ENCODE measurements around the gene SLC25A34.

Gene SLC25A34

GRCh38 chr1:15714406-15715136 is 21.5 kb upstream of the SLC25A34 start:
- no peak for DNase-seq (ENCODE audit: low read depth)

GRCh38 chr1:15717418-15718125 is 18.5 kb upstream of the SLC25A34 start:
- no peak for DNase-seq (ENCODE audit: low read depth)

- no peak for DNase-seq (ENCODE audit: low read depth)
Measured at GRCh38 chr1:15718199-15718601, 17.9 kb upstream of the SLC25A34 start.

DNA sequence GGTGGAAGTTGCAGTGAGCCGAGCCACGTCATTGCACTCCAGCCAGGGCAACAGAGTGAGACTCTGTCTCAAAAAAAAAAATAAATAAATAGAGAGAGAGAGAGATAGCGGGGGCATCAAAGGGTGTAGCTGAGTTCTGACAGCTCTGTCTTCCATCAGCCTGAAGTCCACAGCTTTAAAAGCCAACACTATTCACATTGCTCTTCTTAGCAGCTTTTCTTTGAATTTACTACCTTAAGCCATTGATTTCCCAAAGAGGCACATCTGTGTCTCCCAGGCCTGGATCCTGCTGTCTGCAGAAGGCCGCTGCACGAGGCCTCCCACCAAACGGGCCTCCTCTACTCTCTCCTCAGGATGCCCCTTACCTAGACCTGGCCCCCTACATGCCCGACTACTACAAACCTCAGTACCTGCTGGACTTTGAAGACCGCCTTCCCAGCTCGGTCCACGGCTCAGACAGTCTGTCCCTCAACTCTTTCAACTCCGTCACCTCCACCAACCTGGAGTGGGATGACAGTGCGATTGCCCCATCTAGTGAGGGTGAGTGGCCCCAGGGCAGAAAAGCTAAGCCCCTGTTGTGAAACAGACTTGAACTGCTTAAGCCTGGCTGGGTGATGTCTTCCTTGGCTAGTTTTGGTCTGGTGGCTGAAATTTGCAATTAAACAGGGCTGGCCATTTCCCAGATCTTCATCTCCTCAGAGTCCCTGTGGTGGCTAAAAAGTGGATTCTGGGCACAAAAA is 16.5 kb upstream of the SLC25A34 start:
- no peak for DNase-seq (ENCODE audit: low read depth)

DNA sequence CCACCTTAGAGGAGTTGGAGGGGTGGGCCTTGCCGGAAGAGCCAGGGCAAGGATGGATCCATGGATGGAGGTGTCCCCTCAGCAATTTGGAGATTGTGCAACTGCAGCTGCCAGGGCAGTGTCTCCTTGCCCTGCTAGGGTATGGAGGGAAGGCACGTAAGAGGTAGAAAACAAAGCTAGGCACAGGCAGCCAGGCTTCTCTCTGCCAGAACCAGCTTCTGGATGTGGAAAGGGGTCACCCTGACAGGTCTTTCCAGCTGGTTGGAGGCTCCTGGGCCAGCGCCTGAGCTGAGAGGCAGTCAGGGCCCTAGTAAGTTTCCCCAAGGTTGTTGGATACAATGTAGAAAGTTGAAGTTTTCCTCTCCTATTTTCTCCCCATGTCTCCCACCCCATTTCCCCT is 15.2 kb upstream of the SLC25A34 start:
- no peak for DNase-seq (ENCODE audit: low read depth)

GRCh38 chr1:15722411-15722810 is 13.6 kb upstream of the SLC25A34 start:
- DNase-seq (ENCODE audit: low read depth) = no peak

DNA sequence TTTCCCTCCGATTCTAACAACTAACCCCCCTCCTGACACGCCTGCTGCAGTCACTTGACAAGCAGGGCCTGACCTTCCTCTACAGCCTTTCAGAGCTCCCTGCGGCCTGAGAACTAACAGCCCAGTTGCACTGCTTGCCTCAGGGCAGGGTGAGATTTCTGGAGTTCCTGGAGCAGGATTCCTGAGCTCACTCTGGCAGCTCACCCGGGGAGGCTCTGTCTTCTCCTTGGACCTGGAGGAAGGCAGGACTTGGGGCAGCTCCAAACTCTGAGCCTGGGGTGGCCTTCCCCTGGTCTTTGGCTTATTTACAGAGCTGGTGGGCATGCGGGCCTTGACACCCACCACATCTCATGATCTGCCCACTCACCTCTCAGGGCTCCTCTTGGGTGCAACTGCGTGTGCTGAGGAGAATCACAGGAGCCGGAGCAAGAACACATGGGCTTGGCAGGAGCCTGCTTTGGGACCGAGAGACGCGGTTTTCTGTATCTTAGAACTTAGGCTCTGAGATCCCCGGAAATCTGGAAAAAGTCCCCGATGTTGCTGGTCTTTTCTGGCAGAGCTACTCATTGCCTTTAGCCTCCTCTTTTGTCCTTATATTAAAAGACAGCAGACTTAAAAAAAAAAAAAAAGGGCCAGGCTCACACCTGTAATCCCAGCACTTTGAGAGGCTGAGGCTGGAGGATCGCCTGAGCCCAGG is 13.1 kb upstream of the SLC25A34 start:
- DNase-seq (ENCODE audit: low read depth) = no peak

GRCh38 chr1:15723631-15724246 is 12.3 kb upstream of the SLC25A34 start:
- no peak for DNase-seq (ENCODE audit: low read depth)

DNA sequence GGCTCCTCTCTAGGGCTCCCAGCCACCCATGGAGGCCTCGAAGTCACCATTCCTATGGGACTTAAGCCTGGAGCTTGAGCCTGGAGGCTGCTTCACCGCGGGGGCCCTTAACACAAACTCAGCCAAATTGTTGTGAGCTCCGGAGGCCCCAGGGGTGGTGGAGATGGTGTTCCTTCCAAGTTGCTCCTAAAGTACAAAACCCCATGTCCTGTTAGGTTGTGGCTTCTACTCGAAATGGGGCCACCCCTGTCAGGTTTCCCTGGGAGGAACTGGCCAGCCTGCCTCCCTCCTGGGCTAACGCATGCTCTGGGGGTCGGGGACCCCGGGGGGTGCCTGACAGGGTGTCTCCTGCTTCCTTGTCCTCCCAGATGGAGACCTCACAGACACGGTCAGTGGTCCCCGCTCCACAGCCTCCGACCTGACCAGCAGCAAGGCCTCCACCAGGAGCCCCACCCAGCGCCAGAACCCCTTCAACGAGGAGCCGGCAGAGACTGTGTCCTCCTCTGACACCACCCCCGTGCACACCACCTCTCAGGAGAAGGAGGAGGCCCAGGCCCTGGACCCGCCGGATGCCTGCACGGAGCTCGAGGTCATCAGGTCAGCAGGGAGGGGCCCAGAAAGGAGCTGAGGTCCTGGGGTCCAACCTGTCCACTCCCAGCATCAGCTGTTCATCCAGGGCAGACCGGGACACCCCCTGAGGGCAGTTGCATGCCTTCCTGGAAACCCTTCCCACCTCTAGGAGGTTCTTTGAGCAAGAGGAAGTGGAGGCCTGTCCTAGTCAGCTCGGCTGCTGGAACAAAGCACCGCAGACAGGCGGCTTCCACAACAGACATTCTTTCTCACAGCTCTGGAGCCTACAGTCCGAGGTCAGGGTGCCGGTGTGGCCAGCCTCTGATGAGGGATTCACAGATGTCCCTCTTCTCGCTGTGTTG is 10.8 kb upstream of the SLC25A34 start:
- DNase-seq (ENCODE audit: low read depth) = no peak

DNA sequence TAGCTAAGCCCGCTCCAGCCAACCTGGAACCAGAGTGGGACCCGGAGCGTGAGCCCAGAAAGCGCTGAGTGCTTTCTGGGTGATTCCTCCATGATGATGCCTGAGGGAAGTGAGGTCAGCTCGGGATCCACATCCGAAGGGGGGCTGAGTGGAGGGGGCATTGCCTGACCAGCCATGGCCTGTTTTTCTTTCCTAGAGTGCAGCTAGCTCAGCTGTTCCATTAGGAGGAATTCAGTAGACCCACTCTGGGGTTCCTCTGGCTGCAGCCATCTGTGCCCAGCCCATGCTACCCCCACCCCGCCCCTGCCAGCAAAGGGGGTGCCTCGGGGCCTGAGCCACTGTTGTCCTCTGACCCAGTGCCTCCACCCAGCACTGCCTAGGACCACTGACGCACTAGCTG is 9.6 kb upstream of the SLC25A34 start:
- no peak for DNase-seq (ENCODE audit: low read depth)

- DNase-seq (ENCODE audit: low read depth) = no peak
Measured at GRCh38 chr1:15727021-15727420, 9.0 kb upstream of the SLC25A34 start.

DNA sequence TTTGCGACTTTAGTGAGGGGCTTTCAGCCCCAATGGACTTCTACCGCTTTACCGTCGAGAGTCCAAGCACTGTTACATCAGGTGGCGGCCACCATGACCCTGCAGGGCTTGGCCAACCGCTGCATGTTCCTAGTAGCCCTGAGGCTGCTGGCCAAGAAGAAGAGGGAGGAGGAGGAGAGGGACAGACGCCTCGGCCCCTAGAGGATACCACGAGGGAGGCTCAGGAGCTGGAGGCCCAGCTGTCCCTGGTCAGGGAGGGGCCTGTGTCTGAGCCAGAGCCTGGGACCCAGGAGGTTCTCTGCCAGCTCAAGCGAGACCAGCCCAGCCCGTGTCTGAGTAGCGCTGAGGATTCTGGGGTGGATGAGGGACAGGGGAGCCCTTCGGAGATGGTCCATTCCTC is 8.6 kb upstream of the SLC25A34 start:
- DNase-seq (ENCODE audit: low read depth) = no peak

DNA sequence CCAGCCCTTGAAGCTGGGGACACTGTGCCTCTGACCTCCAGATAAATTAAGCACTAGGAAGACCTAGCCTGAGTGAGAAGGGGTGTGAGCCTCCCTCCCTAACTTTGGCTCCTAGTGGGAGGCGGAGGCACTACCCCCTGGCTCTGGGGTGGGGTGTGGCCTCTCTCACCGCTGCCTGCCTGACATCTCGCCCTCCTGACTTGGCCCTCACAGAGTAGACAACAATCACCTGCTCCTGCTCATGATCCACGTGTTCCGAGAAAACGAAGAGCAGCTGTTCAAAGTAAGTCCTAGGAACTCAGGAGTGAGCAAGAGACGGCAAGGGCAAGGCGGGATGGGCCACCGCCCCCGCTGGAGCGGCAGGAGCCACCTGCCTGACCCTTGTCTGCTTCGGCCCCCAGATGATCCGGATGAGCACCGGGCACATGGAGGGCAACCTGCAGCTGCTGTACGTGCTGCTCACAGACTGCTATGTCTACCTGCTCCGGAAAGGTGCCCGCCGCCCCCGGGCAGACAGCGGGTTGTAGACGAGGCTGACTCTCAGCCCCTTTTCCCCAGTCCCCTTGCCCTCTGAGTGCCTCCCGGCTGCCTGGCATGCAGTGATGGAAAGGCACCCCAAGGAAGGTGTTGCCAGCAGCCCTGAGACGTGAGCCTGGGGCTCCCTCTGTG is 8.1 kb upstream of the SLC25A34 start:
- DNase-seq (ENCODE audit: low read depth) = no peak

DNA sequence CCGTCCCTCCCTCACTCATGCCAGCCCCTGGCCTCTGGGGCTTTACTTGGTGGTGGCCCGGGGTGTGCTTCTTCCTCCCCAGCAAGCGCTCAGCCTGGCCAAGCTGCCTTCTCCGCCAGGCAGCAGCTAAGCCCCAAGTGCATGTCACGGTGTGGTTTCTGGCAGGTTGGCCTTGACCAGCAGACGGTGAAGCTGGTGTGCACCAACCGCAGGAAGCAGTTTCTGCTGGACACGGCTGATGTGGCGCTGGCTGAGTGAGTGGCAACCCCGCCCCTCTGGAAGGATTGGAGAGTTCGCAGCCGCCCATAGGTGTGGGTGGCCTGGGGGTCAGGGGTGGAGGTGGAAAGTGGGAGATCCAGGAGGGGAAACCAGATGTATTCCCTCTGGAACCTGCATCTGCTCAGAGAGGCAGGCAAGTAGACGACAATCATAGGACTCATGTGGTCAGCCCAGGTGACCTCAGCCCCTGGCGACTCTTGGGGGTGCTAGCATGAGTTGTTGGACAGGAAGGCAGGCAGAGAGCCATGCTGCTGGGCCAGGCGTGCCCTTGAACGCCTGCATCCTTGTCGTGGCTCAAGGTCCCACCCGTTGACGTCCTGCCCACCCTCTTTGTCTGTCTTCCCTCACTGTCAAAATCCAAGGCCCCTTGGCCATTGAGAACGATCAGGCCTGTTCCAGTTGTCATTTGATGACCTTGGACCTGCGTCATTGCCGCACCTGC is 7.0 kb upstream of the SLC25A34 start:
- DNase-seq (ENCODE audit: low read depth) = no peak

GRCh38 chr1:15730423-15730822 is 5.6 kb upstream of the SLC25A34 start:
- DNase-seq (ENCODE audit: low read depth) = no peak

GRCh38 chr1:15730936-15731335 is 5.1 kb upstream of the SLC25A34 start:
- DNase-seq (ENCODE audit: low read depth) = no peak

GRCh38 chr1:15731735-15732685 is 4.0 kb upstream of the SLC25A34 start:
- DNase-seq (ENCODE audit: low read depth) = no peak

DNA sequence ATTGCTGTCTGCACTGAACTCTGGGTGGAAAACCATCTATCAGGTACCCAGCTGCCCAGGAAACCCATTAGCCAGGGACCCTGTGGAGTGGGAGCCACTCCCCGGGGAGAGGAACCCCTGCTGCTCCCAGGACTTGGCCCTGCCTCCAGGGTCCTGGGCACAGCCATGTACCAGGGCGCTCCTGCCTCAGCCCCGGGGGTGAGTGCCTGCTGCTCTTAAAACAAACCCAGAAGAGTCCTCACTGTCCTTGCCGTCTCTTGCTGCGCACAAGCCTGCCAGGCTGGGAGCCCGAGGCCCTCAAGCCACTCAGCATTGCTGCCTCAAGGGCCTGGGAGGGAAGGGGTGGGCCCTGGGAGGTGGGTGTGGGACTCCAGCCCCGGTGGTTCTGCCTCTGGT is 3.4 kb upstream of the SLC25A34 start:
- DNase-seq (ENCODE audit: low read depth) = no peak

Measured in T-helper 22 cell (primary cell).